ENCODE data around the gene TMEM54.

Gene TMEM54

GRCh38 chr1:32892368-32893197 is 8.6 kb downstream of the TMEM54 start:
- DNase-seq (ENCODE audit: extremely low spot score): peak; percentile 91
- TF ChIP-seq L3MBTL2 (conservative IDR thresholded peaks at IDR 0.05) (peak; percentile 55), BHLHE40 (IDR thresholded peaks at IDR 0.05; ENCODE audit: borderline replicate concordance) (no peak)
- ChIA-PET POLR2A (no interaction called here), CTCF (interaction anchor here (0.5 to 1.8 kb wide), 14 partner anchors 9 to 1095 kb away, joined by 3 to 10 read pairs (median 3); no protein-coding TSS in a partner anchor)

GRCh38 chr1:32891630-32892029 is 9.6 kb downstream of the TMEM54 start:
- no peak for DNase-seq (ENCODE audit: extremely low spot score)
- CTCF ChIA-PET: interaction anchor here (0.6 to 1.9 kb wide), 4 partner anchors 10 to 32 kb away, joined by 3 to 10 read pairs (median 6); no protein-coding TSS in a partner anchor
- POLR2A ChIA-PET: no interaction called here
- TF ChIP-seq NFRKB (IDR thresholded peaks at IDR 0.05) (no peak), LEF1 (IDR thresholded peaks at IDR 0.05; ENCODE audit: borderline replicate concordance) (no peak), CTBP1 (IDR thresholded peaks at IDR 0.05; ENCODE audit: borderline replicate concordance) (no peak), HDGF (IDR thresholded peaks at IDR 0.05; ENCODE audit: borderline replicate concordance) (no peak), FOXK2 (IDR thresholded peaks at IDR 0.05) (no peak), PKNOX1 (IDR thresholded peaks at IDR 0.05) (no peak), ZNF384 (IDR thresholded peaks at IDR 0.05) (no peak), FOXA1 (IDR thresholded peaks at IDR 0.05) (no peak), TARDBP (IDR thresholded peaks at IDR 0.05) (no peak), SUZ12 (IDR thresholded peaks at IDR 0.05) (no peak), BHLHE40 (IDR thresholded peaks at IDR 0.05; ENCODE audit: borderline replicate concordance) (no peak), SP1 (IDR thresholded peaks at IDR 0.05) (no peak), FOXM1 (IDR thresholded peaks at IDR 0.05; ENCODE audit: borderline replicate concordance) (no peak), ARNT (IDR thresholded peaks at IDR 0.05) (no peak), L3MBTL2 (conservative IDR thresholded peaks at IDR 0.05) (no peak), ELF4 (IDR thresholded peaks at IDR 0.05) (no peak)

GRCh38 chr1:32891241-32891570 is 10.0 kb downstream of the TMEM54 start:
- TF ChIP-seq FOXK2 (IDR thresholded peaks at IDR 0.05) (no peak), SP1 (IDR thresholded peaks at IDR 0.05) (no peak), BHLHE40 (IDR thresholded peaks at IDR 0.05; ENCODE audit: borderline replicate concordance) (no peak), HDGF (IDR thresholded peaks at IDR 0.05; ENCODE audit: borderline replicate concordance) (no peak), L3MBTL2 (conservative IDR thresholded peaks at IDR 0.05) (no peak), ELF4 (IDR thresholded peaks at IDR 0.05) (no peak), CTBP1 (IDR thresholded peaks at IDR 0.05; ENCODE audit: borderline replicate concordance) (no peak), LEF1 (IDR thresholded peaks at IDR 0.05; ENCODE audit: borderline replicate concordance) (no peak), ZNF384 (IDR thresholded peaks at IDR 0.05) (no peak), FOXM1 (IDR thresholded peaks at IDR 0.05; ENCODE audit: borderline replicate concordance) (no peak)
- no peak for DNase-seq (ENCODE audit: extremely low spot score)
- CTCF ChIA-PET: interaction anchor here (1.0 to 1.9 kb wide), 2 partner anchors 9 to 15 kb away, joined by 4 to 7 read pairs; no protein-coding TSS in a partner anchor
- POLR2A ChIA-PET: no interaction called here

- no peak for DNase-seq (ENCODE audit: extremely low spot score)
- ChIA-PET POLR2A (interaction anchor here (1.0 kb wide), 1 partner anchor 10 kb away, joined by 3 read pairs; no protein-coding TSS in a partner anchor), CTCF (interaction anchor here (1.0 to 1.9 kb wide), 2 partner anchors 9 to 14 kb away, joined by 4 to 7 read pairs; no protein-coding TSS in a partner anchor)
- TF ChIP-seq CTBP1 (IDR thresholded peaks at IDR 0.05; ENCODE audit: borderline replicate concordance) (no peak), SP1 (IDR thresholded peaks at IDR 0.05) (no peak), ARNT (IDR thresholded peaks at IDR 0.05) (no peak), PKNOX1 (IDR thresholded peaks at IDR 0.05) (no peak), ELF4 (IDR thresholded peaks at IDR 0.05) (no peak), L3MBTL2 (conservative IDR thresholded peaks at IDR 0.05) (no peak), FOXA1 (IDR thresholded peaks at IDR 0.05) (no peak)
Observed at GRCh38 chr1:32890516-32891240, 10.5 kb downstream of the TMEM54 start.

DNA sequence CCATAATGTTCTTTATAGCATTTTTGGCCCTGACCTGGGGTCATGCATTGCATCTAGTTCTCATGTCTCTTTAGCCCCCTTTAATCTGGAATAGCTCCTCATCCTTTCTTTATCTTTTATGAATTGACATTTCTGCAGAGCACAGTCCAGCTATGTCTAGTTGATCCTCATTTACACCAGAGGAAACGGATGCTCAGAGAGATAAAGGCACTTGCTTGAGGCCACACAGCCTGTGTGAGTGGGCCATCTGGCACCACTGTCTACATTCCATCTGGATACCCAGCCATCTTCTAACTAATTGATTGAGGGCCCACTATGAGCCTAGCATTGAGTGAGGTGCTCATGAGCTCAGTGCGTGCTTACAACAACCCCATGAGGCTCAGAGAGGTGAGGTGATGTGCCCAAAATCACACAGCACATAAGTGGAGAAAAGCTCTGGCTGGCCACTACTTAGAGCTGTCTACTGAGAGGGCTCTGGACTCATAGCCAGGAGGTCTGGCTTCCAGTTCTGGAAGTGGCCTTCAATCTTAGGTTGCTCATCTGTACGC is 11.4 kb downstream of the TMEM54 start:
- DNase-seq (ENCODE audit: extremely low spot score): no peak
- CTCF ChIA-PET: interaction anchor here (1.9 kb wide), 1 partner anchor 14 kb away, joined by 7 read pairs; no protein-coding TSS in a partner anchor
- POLR2A ChIA-PET: interaction anchor here (1.0 kb wide), 1 partner anchor 9 kb away, joined by 3 read pairs; no protein-coding TSS in a partner anchor
- TF ChIP-seq L3MBTL2 (conservative IDR thresholded peaks at IDR 0.05) (no peak), SP1 (IDR thresholded peaks at IDR 0.05) (no peak)

DNA sequence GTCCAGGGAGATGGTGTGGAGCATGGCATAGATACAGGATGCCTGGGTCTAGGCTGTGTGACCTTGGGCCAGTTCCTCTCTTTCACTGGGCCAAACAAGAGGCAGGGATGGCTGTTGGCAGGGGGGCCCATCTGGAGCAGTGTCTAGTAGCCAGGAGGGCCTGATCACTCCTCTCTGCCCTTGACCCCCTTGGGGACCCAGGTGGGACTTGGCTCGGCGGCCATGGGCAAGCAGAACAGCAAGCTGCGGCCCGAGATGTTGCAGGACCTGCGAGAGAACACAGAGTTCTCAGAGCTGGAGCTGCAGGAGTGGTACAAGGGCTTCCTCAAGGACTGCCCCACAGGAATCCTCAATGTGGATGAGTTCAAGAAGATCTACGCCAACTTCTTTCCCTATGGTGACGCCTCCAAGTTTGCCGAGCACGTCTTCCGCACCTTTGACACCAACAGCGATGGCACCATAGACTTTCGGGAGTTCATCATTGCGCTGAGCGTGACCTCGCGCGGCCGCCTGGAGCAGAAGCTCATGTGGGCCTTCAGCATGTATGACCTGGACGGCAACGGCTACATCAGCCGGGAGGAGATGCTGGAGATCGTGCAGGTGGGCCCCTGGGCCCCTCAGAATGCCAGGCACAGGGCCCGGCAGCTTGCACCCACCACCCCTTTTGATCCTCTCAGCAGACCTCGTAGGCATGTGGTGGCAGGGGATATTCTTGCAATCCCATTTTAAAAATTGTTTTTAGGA is 12.3 kb downstream of the TMEM54 start:
- DNase-seq (ENCODE audit: extremely low spot score): no peak
- POLR2A ChIA-PET: no interaction called here
- CTCF ChIA-PET: no interaction called here
- TF ChIP-seq NFRKB (IDR thresholded peaks at IDR 0.05) (no peak), LEF1 (IDR thresholded peaks at IDR 0.05; ENCODE audit: borderline replicate concordance) (no peak), ZNF384 (IDR thresholded peaks at IDR 0.05) (no peak), SUZ12 (IDR thresholded peaks at IDR 0.05) (no peak), FOXA1 (IDR thresholded peaks at IDR 0.05) (no peak), BHLHE40 (IDR thresholded peaks at IDR 0.05; ENCODE audit: borderline replicate concordance) (no peak), PKNOX1 (IDR thresholded peaks at IDR 0.05) (no peak), FOXM1 (IDR thresholded peaks at IDR 0.05; ENCODE audit: borderline replicate concordance) (no peak), L3MBTL2 (conservative IDR thresholded peaks at IDR 0.05) (no peak)
